Adrenal gland (tissue), 5 donors: Measurements from ENCODE around the gene GFOD1.

Source experiments
- POLR2A ChIP-seq, 2 donors: fragments of 450-650 bp; IDR thresholded peaks; one replicate each; pipeline ENCODE4 v1.6.1; 2017; ENCODE audit warnings: antibody characterized with exemption in 2 of 2, mild to moderate bottlenecking in 2 of 2, moderate library complexity in 1 of 2
- TF ChIP-seq, protein P1 (sequence below), 6 experiments: fragments of 450-650 bp in 4 of 6; fragments of 200-600 bp in 2 of 6; sonication (generic) in 1 of 6; IDR thresholded peaks; 1 replicate in 5 of 6; 2 replicates in 1 of 6; pipeline versions ENCODE4 v1.5.1 to v1.8.0; 2016 to 2021; ENCODE audit warnings: antibody characterized with exemption in 6 of 6, mild to moderate bottlenecking in 2 of 6, moderate library complexity in 1 of 6
- donor health status: DM: no; HTN: no; CAD: no.

DNA sequence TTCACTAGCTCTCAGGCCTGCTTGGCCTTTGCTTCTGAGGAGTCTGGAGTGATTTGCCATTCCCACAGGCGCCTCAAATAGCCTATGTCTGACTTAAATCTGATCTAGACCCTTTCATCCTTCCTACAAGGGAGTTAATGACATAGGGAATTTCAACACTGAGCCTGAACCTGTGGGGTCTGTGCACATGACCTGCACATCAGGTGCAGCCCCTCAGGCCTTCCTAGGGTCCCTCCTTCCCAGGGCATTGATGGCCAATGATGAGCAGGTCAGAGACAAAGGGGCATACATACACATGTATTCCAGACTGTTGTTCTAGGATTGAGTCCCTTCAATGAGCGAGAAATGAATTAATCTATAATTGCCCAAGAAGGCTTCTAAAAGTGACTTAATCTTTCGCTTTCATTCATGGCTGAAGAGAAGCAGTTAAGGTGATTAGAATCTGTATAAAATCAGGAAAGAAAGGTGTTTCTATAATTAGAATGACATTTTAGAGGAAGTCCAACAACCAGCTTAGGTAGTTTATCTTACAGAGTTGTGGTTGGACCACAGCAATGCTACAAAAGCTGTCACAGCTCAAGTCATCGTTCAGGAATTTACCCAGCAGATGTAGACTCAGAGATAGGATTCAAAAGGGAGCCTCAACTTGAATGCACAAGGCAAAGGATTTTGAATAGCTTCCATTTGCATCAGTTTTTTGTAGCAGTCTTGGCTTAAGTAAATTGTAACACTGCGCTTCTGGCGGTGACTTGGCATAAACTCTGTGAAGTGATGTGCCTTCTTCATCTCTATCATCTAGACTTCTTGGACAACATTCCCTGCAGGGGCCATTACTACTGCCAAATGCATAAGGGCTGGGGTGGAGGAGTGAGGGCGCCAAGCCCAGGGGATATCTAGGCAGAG is 132.1 kb downstream of the GFOD1 start:
- TF ChIP-seq, protein P1, sequence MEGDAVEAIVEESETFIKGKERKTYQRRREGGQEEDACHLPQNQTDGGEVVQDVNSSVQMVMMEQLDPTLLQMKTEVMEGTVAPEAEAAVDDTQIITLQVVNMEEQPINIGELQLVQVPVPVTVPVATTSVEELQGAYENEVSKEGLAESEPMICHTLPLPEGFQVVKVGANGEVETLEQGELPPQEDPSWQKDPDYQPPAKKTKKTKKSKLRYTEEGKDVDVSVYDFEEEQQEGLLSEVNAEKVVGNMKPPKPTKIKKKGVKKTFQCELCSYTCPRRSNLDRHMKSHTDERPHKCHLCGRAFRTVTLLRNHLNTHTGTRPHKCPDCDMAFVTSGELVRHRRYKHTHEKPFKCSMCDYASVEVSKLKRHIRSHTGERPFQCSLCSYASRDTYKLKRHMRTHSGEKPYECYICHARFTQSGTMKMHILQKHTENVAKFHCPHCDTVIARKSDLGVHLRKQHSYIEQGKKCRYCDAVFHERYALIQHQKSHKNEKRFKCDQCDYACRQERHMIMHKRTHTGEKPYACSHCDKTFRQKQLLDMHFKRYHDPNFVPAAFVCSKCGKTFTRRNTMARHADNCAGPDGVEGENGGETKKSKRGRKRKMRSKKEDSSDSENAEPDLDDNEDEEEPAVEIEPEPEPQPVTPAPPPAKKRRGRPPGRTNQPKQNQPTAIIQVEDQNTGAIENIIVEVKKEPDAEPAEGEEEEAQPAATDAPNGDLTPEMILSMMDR (IDR thresholded peaks at IDR 0.05) = no peak
- TF ChIP-seq POLR2A (IDR thresholded peaks at IDR 0.05) = no peak
